CD14-positive monocyte (primary cell): ENCODE data around the gene SCAMP4. TPM values are rescaled to one million over a fixed set of nuclear protein-coding genes. Genes with fewer than 3 reads are reported as not detected.

Experiments
- DNase-seq, 3 donors: peaks; one replicate each; pipeline ENCODE4 v3.0.0-alpha.2; 2011 to 2022
- H2AFZ ChIP-seq: 2 replicates; pipeline ENCODE4 v1.6.0; 2012; ENCODE audit warnings: mild to moderate bottlenecking, low read depth, low read length, inconsistent platforms; ENCODE audit not compliant: insufficient read depth, poor library complexity, severe bottlenecking
- H3K27ac ChIP-seq, 2 donors: 1 replicate in 1 of 2; 2 replicates in 1 of 2; pipeline ENCODE4 v1.5.1; 2012 to 2013; ENCODE audit warnings: low read length in 2 of 2, control low read depth in 1 of 2, inconsistent platforms in 1 of 2, low read depth in 1 of 2, mild to moderate bottlenecking in 1 of 2
- H3K27me3 ChIP-seq, 2 donors: one replicate each; pipeline versions ENCODE4 v1.6.0 to v1.6.1; 2011 to 2013; ENCODE audit warnings: low read length in 2 of 2; ENCODE audit not compliant: control insufficient read depth in 2 of 2, insufficient read depth in 2 of 2
- H3K36me3 ChIP-seq, 2 donors: replicated peaks in 1 of 2; 1 replicate in 1 of 2; 2 replicates in 1 of 2; pipeline versions ENCODE4 v1.5.1 to v1.6.1; 2012 to 2013; ENCODE audit warnings: low read length in 2 of 2, control low read depth in 1 of 2, inconsistent platforms in 1 of 2, mild to moderate bottlenecking in 1 of 2; ENCODE audit not compliant: insufficient read depth in 2 of 2, control insufficient read depth in 1 of 2
- H3K4me1 ChIP-seq, 2 donors: 1 replicate in 1 of 2; 2 replicates in 1 of 2; pipeline versions ENCODE4 v1.5.1 to v1.6.1; 2012 to 2013; ENCODE audit warnings: low read length in 2 of 2, control low read depth in 1 of 2, inconsistent platforms in 1 of 2, mild to moderate bottlenecking in 1 of 2, moderate library complexity in 1 of 2; ENCODE audit not compliant: insufficient read depth in 2 of 2, control insufficient read depth in 1 of 2
- H3K4me2 ChIP-seq: replicated peaks from 2 replicates; pipeline ENCODE3; 2012; ENCODE audit warnings: low read length, moderate library complexity, mild to moderate bottlenecking; ENCODE audit not compliant: poor library complexity, severe bottlenecking; ENCODE audit errors: extremely low read depth
- H3K4me3 ChIP-seq, 3 experiments: fragments of 200-600 bp in 1 of 3; sonication (generic) in 1 of 3; replicated peaks in 1 of 3; 1 replicate in 2 of 3; 2 replicates in 1 of 3; pipeline ENCODE4 v1.5.1; 2011 to 2013; ENCODE audit warnings: low read length in 3 of 3, mild to moderate bottlenecking in 3 of 3, control low read depth in 2 of 3, low read depth in 2 of 3, inconsistent platforms in 1 of 3, moderate library complexity in 1 of 3
- H3K79me2 ChIP-seq: 2 replicates; pipeline ENCODE4 v1.6.0; 2012; ENCODE audit warnings: mild to moderate bottlenecking, control low read depth, inconsistent platforms, low read length, moderate library complexity; ENCODE audit not compliant: insufficient read depth
- H3K9ac ChIP-seq: 2 replicates; pipeline ENCODE4 v1.6.0; 2017; ENCODE audit warnings: low read length, mild to moderate bottlenecking; ENCODE audit not compliant: insufficient read depth, poor library complexity, severe bottlenecking
- H3K9me3 ChIP-seq, 2 donors: replicated peaks in 1 of 2; 1 replicate in 1 of 2; 2 replicates in 1 of 2; pipeline versions ENCODE4 v1.5.1 to v1.6.1; 2012 to 2013; ENCODE audit warnings: low read length in 2 of 2, control low read depth in 1 of 2; ENCODE audit not compliant: control insufficient read depth in 1 of 2, insufficient read depth in 1 of 2
- H4K20me1 ChIP-seq: 2 replicates; pipeline ENCODE4 v1.6.0; 2012; ENCODE audit warnings: mild to moderate bottlenecking, low read length, control low read depth, moderate library complexity; ENCODE audit not compliant: insufficient read depth
- H3K27ac Mint-ChIP-seq, 7 donors: one replicate each; pipeline ENCODE4 v1.8.0; 2020; ENCODE audit warnings: mild to moderate bottlenecking in 7 of 7, mixed read lengths in 7 of 7, moderate library complexity in 6 of 7, inconsistent platforms in 2 of 7
- H3K27me3 Mint-ChIP-seq, 3 donors: one replicate each; pipeline ENCODE4 v1.8.0; 2021 to 2022; ENCODE audit warnings: low read depth in 3 of 3, mild to moderate bottlenecking in 3 of 3, mixed read lengths in 3 of 3, moderate library complexity in 3 of 3, inconsistent platforms in 1 of 3
- H3K36me3 Mint-ChIP-seq, 2 donors: one replicate each; pipeline ENCODE4 v1.8.0; 2020; ENCODE audit warnings: mixed read lengths in 2 of 2, inconsistent platforms in 1 of 2, mild to moderate bottlenecking in 1 of 2
- H3K4me1 Mint-ChIP-seq: one replicate; pipeline ENCODE4 v1.8.0; 2020; ENCODE audit warnings: mild to moderate bottlenecking, mixed read lengths
- H3K4me3 Mint-ChIP-seq, 2 donors: one replicate each; pipeline ENCODE4 v1.8.0; 2020; ENCODE audit warnings: mild to moderate bottlenecking in 2 of 2, mixed read lengths in 2 of 2, moderate library complexity in 1 of 2
- H3K9me3 Mint-ChIP-seq, 7 donors: one replicate each; pipeline ENCODE4 v1.8.0; 2020 to 2022; ENCODE audit warnings: mixed read lengths in 7 of 7, mild to moderate bottlenecking in 6 of 7, moderate library complexity in 6 of 7, inconsistent platforms in 2 of 7
- CTCF ChIP-seq: fragments of 200-600 bp; IDR thresholded peaks from one replicate; pipeline ENCODE4 v1.8.0; 2022; ENCODE audit warnings: antibody characterized with exemption, mild to moderate bottlenecking
- WGBS: methylation state at CpG from one replicate; pipeline ENCODE4 v1.1.5; 2013; ENCODE audit warnings: missing lambda C conversion rate; ENCODE audit not compliant: insufficient coverage; 5-methylcytosine and 5-hydroxymethylcytosine counted together
- intact Hi-C, 2 donors: fragments of 100-400 bp; cut with micrococcal nuclease; formaldehyde crosslinking; loops; one replicate each; pipeline versions ENCODE4 v1.15.0 to v1.15.1; 2023
- polyA plus RNA-seq, 3 donors: library from polyadenylated mRNA; depleted of rRNA in 1 of 3; unstranded in 2 of 3; stranded (reverse) in 1 of 3; fragments of 300-500 nt in 2 of 3; fragments of >200 nt in 1 of 3; fragmentation: Illumina TruSeq in 2 of 3; gene quantifications; 1 replicate in 2 of 3; 2 replicates in 1 of 3; pipeline ENCODE4 v1.2.3, GENCODE V29; 2012 to 2021

The SCAMP4 gene
- polyA plus RNA-seq, 3 donors = 11.9 to 39.4 (median 15.4) TPM

GRCh38 chr19:1918975-1919374, 13.8 kb downstream of the SCAMP4 start:
- Histone ChIP-seq H3K79me2 (peaks cover 11% of the 10 kb centered on the region), H2AFZ (no peak overlapping the region), H3K4me3 (no peak overlapping the region), H3K9ac (no peak overlapping the region), H4K20me1 (peaks cover 7% of the 10 kb centered on the region), H3K4me2 (no peak overlapping the region), H3K36me3 (peaks cover 49 to 54% of the 10 kb centered on the region in 2 donors), H3K27me3 (no peaks in the 10 kb centered on the region), H3K4me1 (peaks cover 23 to 27% of the 10 kb centered on the region in 2 donors), H3K27ac (no peak overlapping the region), H3K9me3 (no peaks in the 10 kb centered on the region)
- Mint-ChIP-seq H3K36me3 (peaks cover 30 to 76% of the 10 kb centered on the region in 2 donors), H3K9me3 (peaks cover 0 to 5% (median 0%) of the 10 kb centered on the region in 7 donors), H3K4me1 (peaks cover 22% of the 10 kb centered on the region), H3K27me3 (peaks cover 0 to 3% (median 2%) of the 10 kb centered on the region in 3 donors), H3K4me3 (no peak overlapping the region), H3K27ac (no peak overlapping the region)
- intact Hi-C loops = no loop called here
- no peak for DNase-seq
- WGBS = 98% methylated on average over 26 of the region's 28 CpGs
- no peak for TF ChIP-seq CTCF

GRCh38 chr19:1920644-1921043, 15.4 kb downstream of the SCAMP4 start:
- H4K20me1 ChIP-seq = no peaks in the 10 kb centered on the region
- peaks cover 31 to 36% of the 10 kb centered on the region in 2 donors for H3K4me1 ChIP-seq
- no peak for TF ChIP-seq CTCF
- Mint-ChIP-seq H3K27me3 (peaks cover 0 to 3% (median 2%) of the 10 kb centered on the region in 3 donors), H3K9me3 (peaks cover 0 to 5% (median 0%) of the 10 kb centered on the region in 7 donors), H3K4me1 (peaks cover 25% of the 10 kb centered on the region), H3K4me3 (no peak overlapping the region), H3K27ac (no peak overlapping the region), H3K36me3 (peaks cover 41 to 83% of the 10 kb centered on the region in 2 donors)
- intact Hi-C loops = no loop called here
- no peaks in the 10 kb centered on the region for H3K79me2 ChIP-seq
- H3K9me3 ChIP-seq = no peaks in the 10 kb centered on the region
- H3K36me3 ChIP-seq = peaks cover 53 to 55% of the 10 kb centered on the region in 2 donors
- WGBS = 97% methylated on average over 19 of the region's 19 CpGs
- H2AFZ ChIP-seq = no peak overlapping the region
- DNase-seq = no peak
- no peaks in the 10 kb centered on the region for H3K27me3 ChIP-seq
- no peak overlapping the region for H3K4me3 ChIP-seq
- H3K9ac ChIP-seq = no peak overlapping the region
- H3K27ac ChIP-seq = no peak overlapping the region
- no peak overlapping the region for H3K4me2 ChIP-seq
